ENCODE results near the gene SLC22A4.

Gene SLC22A4

GRCh38 chr5:132369007-132369473 lies 74.8 kb downstream of the SLC22A4 start:
- TF ChIP-seq CTCF (conservative IDR thresholded peaks at IDR 0.05; ENCODE audit: low read length): no peak
- peak overlapping the region; percentile 65 for H3K4me3 ChIP-seq (ENCODE audit: low read length)
- DNase-seq (ENCODE audit: low read depth): peak; percentile 16

- DNase-seq (ENCODE audit: low read depth): peak; percentile 49
- peak within 1 kb of the TSS; percentile 65 for H3K4me3 ChIP-seq (ENCODE audit: low read length)
- TF ChIP-seq CTCF (conservative IDR thresholded peaks at IDR 0.05; ENCODE audit: low read length): no peak
Observed at GRCh38 chr5:132369474-132370180, 75.4 kb downstream of the SLC22A4 start, which contains the start of gene SLC22A5. Gene SLC22A5 (plus strand): TSS chr5:132369710. CDS start chr5:132369973, 263 bp downstream.

GRCh38 chr5:132370181-132370970 lies 76.2 kb downstream of the SLC22A4 start:
- DNase-seq (ENCODE audit: low read depth): no peak
- TF ChIP-seq CTCF (conservative IDR thresholded peaks at IDR 0.05; ENCODE audit: low read length): no peak
- H3K4me3 ChIP-seq (ENCODE audit: low read length): peak overlapping the region; percentile 65

GRCh38 chr5:132370971-132371602 lies 76.9 kb downstream of the SLC22A4 start:
- TF ChIP-seq CTCF (conservative IDR thresholded peaks at IDR 0.05; ENCODE audit: low read length): no peak
- no peak for DNase-seq (ENCODE audit: low read depth)
- no peak overlapping the region for H3K4me3 ChIP-seq (ENCODE audit: low read length)

- TF ChIP-seq CTCF (conservative IDR thresholded peaks at IDR 0.05; ENCODE audit: low read length): no peak
- no peak for DNase-seq (ENCODE audit: low read depth)
- no peak overlapping the region for H3K4me3 ChIP-seq (ENCODE audit: low read length)
Observed at GRCh38 chr5:132371603-132371994, 77.4 kb downstream of the SLC22A4 start.

- DNase-seq (ENCODE audit: low read depth): no peak
- no peak overlapping the region for H3K4me3 ChIP-seq (ENCODE audit: low read length)
- TF ChIP-seq CTCF (conservative IDR thresholded peaks at IDR 0.05; ENCODE audit: low read length): no peak
Observed at GRCh38 chr5:132372127-132372526, 77.9 kb downstream of the SLC22A4 start.
